Measurements from ENCODE around the gene REPIN1. TPM values are rescaled to one million over a fixed set of nuclear protein-coding genes. Genes with fewer than 3 reads are reported as not detected.

Gene REPIN1
- total and polyA plus RNA-seq, 9 of the 15 experiments (the other 6 are each of a cell fraction or from before 2014, with no cell fraction given): 8.1 to 283 (median 94.3) TPM

- TF ChIP-seq, protein P1, sequence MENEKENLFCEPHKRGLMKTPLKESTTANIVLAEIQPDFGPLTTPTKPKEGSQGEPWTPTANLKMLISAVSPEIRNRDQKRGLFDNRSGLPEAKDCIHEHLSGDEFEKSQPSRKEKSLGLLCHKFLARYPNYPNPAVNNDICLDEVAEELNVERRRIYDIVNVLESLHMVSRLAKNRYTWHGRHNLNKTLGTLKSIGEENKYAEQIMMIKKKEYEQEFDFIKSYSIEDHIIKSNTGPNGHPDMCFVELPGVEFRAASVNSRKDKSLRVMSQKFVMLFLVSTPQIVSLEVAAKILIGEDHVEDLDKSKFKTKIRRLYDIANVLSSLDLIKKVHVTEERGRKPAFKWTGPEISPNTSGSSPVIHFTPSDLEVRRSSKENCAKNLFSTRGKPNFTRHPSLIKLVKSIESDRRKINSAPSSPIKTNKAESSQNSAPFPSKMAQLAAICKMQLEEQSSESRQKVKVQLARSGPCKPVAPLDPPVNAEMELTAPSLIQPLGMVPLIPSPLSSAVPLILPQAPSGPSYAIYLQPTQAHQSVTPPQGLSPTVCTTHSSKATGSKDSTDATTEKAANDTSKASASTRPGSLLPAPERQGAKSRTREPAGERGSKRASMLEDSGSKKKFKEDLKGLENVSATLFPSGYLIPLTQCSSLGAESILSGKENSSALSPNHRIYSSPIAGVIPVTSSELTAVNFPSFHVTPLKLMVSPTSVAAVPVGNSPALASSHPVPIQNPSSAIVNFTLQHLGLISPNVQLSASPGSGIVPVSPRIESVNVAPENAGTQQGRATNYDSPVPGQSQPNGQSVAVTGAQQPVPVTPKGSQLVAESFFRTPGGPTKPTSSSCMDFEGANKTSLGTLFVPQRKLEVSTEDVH (IDR thresholded peaks at IDR 0.05; ENCODE audit: low read depth, partially characterized antibody): peak; percentile 39
- peak; percentile 11 for TF ChIP-seq NFE2 (IDR thresholded peaks at IDR 0.05; ENCODE audit: low read depth)
- TF ChIP-seq, protein P2, sequence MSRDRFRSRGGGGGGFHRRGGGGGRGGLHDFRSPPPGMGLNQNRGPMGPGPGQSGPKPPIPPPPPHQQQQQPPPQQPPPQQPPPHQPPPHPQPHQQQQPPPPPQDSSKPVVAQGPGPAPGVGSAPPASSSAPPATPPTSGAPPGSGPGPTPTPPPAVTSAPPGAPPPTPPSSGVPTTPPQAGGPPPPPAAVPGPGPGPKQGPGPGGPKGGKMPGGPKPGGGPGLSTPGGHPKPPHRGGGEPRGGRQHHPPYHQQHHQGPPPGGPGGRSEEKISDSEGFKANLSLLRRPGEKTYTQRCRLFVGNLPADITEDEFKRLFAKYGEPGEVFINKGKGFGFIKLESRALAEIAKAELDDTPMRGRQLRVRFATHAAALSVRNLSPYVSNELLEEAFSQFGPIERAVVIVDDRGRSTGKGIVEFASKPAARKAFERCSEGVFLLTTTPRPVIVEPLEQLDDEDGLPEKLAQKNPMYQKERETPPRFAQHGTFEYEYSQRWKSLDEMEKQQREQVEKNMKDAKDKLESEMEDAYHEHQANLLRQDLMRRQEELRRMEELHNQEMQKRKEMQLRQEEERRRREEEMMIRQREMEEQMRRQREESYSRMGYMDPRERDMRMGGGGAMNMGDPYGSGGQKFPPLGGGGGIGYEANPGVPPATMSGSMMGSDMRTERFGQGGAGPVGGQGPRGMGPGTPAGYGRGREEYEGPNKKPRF (IDR thresholded peaks at IDR 0.05; ENCODE audit: low read depth, low read length): no peak
- TF ChIP-seq, protein P3, sequence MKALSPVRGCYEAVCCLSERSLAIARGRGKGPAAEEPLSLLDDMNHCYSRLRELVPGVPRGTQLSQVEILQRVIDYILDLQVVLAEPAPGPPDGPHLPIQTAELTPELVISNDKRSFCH (CRISPR knock-in tag; IDR thresholded peaks at IDR 0.05): no peak
- TF ChIP-seq, protein P3 (tag; IDR thresholded peaks at IDR 0.05): 0 out of 2 replicates have a peak, but pooled peaks have one; percentile 52
- TF ChIP-seq RCOR1 (IDR thresholded peaks at IDR 0.05; ENCODE audit: borderline replicate concordance in 1 of 2, low read depth in 2 of 2, low read length in 2 of 2): peak in 1 of 2 experiments; percentile 5; a peak in 1 of 4 replicates
- no peak for TF ChIP-seq ZNF407 (IDR thresholded peaks at IDR 0.05; ENCODE audit: low read depth)
- TF ChIP-seq USF2 (CRISPR knock-in tag; IDR thresholded peaks at IDR 0.05): no peak
Measured at GRCh38 chr7:150400008-150400787, 31.6 kb downstream of the REPIN1 start (continued).

Measured in K562 (cell line).